Measurements from ENCODE around the gene ARRB1. TPM values are rescaled to one million over a fixed set of nuclear protein-coding genes. Genes with fewer than 3 reads are reported as not detected.

ARRB1 gene
- total RNA-seq, 1 experiment from 2014 or later = 24.2 TPM

GRCh38 chr11:75320046-75320618 lies 31.3 kb downstream of the ARRB1 start (continued):
- TF ChIP-seq RAD21 (IDR thresholded peaks at IDR 0.05; ENCODE audit: low read depth) (no peak), CTCF (IDR thresholded peaks at IDR 0.05 in 2 of 3, conservative IDR thresholded peaks at IDR 0.05 in 1 of 3; ENCODE audit: borderline replicate concordance in 1 of 3, insufficient read depth in 1 of 3, low read depth in 2 of 3, low read length in 2 of 3) (no peak), ZFX (IDR thresholded peaks at IDR 0.05) (no peak), TCF7L2 (IDR thresholded peaks at IDR 0.05; ENCODE audit: borderline replicate concordance, extremely low read depth, insufficient read depth, insufficient read length) (no peak)

GRCh38 chr11:75319035-75319877 lies 32.2 kb downstream of the ARRB1 start:
- no peak overlapping the region for H2AFZ ChIP-seq (ENCODE audit: low read depth, low read length, poor library complexity, severe bottlenecking)
- H3K27me3 ChIP-seq (ENCODE audit: insufficient read depth, low read length) = no peaks in the 10 kb centered on the region
- POLR2A ChIA-PET = no interaction called here
- ATAC-seq (no peak), DNase-seq (ENCODE audit: low read depth, low spot score) (no peak)
- H3K36me3 ChIP-seq (ENCODE audit: control insufficient read depth in 1 of 2, insufficient read depth in 2 of 2, low read length in 2 of 2) = no peaks in the 10 kb centered on the region
- peaks cover 4% of the 10 kb centered on the region; the same call in 1 of the 2 replicates for H3K79me2 ChIP-seq (ENCODE audit: insufficient read depth, low read length)
- no peak overlapping the region for H3K27ac ChIP-seq (ENCODE audit: low read depth, low read length)
- no peak overlapping the region for H3K9ac ChIP-seq (ENCODE audit: low read length)
- TF ChIP-seq POLR2AphosphoS5 (IDR thresholded peaks at IDR 0.05; ENCODE audit: low read depth, low read length) (no peak), SRF (IDR thresholded peaks at IDR 0.05; ENCODE audit: low read depth) (no peak), EGR1 (IDR thresholded peaks at IDR 0.05; ENCODE audit: low read depth) (no peak), CBX3 (IDR thresholded peaks at IDR 0.05; ENCODE audit: low read depth) (no peak)
- CTCF ChIA-PET = no interaction called here
- H4K20me1 ChIP-seq (ENCODE audit: insufficient read depth) = no peaks in the 10 kb centered on the region
- no peak overlapping the region for H3K4me3 ChIP-seq (replicated peaks in 1 of 2; ENCODE audit: low read depth in 1 of 2, low read length in 2 of 2)
- no peak overlapping the region for H3K4me2 ChIP-seq (ENCODE audit: low read length)
- H3K9me2 ChIP-seq (ENCODE audit: insufficient read depth) = no peaks in the 10 kb centered on the region
- RAD21 ChIA-PET (ENCODE audit: low non-redundant PET in 1 of 2, low total read pairs in 2 of 2, uncharacterized antibody in 2 of 2, unreplicated experiment in 2 of 2) = no interaction called here
- no peaks in the 10 kb centered on the region for H3K9me3 ChIP-seq (ENCODE audit: control insufficient read depth in 1 of 2, insufficient read depth in 1 of 2, low read depth in 1 of 2, low read length in 2 of 2)
- intact Hi-C loops (cut with micrococcal nuclease) = no loop called here
- BruUV-seq (replicated peaks) = no TSS peak
- peaks cover 0 to 11% of the 10 kb centered on the region in 2 experiments; a peak in 2 of 4 replicates for H3K4me1 ChIP-seq (ENCODE audit: control insufficient read depth in 1 of 2, insufficient read depth in 2 of 2, low read length in 2 of 2)
